Stimulated activated CD4-positive, alpha-beta T cell treated with anti-CD3 and anti-CD28 coated beads, Interleukin-12 subunit alpha, Interleukin-12 subunit beta, amount 100 ng/mL, for 48 hours (primary cell): ENCODE measurements around the gene MTUS2.
"Not testable (repeated sequence)": the region's sequence is repeated elsewhere in the genome, so short reads cannot be mapped to it uniquely, and the experiment has no call there.

Source experiments
- DNase-seq, 3 donors: peaks; one replicate each; pipeline ENCODE4 v3.0.0-alpha.2; 2020; ENCODE audit warnings: low read depth in 2 of 3, low spot score in 1 of 3

Gene MTUS2

GRCh38 chr13:29382021-29382420 is 561.9 kb downstream of the MTUS2 start:
- no peak for DNase-seq

GRCh38 chr13:29383476-29383875 is 563.3 kb downstream of the MTUS2 start:
- no peak for DNase-seq

GRCh38 chr13:29384466-29384865 is 564.3 kb downstream of the MTUS2 start:
- no peak for DNase-seq

- no peak for DNase-seq
Measured at GRCh38 chr13:29384871-29385270, 564.7 kb downstream of the MTUS2 start.

- no peak for DNase-seq
Measured at GRCh38 chr13:29386246-29386645, 566.1 kb downstream of the MTUS2 start.

GRCh38 chr13:29390598-29390997 is 570.5 kb downstream of the MTUS2 start:
- DNase-seq = not testable (repeated sequence)

GRCh38 chr13:29396446-29396845 is 576.3 kb downstream of the MTUS2 start:
- DNase-seq = no peak

GRCh38 chr13:29397265-29397664 is 577.1 kb downstream of the MTUS2 start:
- DNase-seq = no peak

- no peak for DNase-seq
Measured at GRCh38 chr13:29402166-29402636, 582.1 kb downstream of the MTUS2 start.

- no peak for DNase-seq
Measured at GRCh38 chr13:29405401-29405800, 585.3 kb downstream of the MTUS2 start.

- no peak for DNase-seq
Measured at GRCh38 chr13:29411481-29411880, 591.3 kb downstream of the MTUS2 start.

- DNase-seq = no peak
Measured at GRCh38 chr13:29418026-29418425, 597.9 kb downstream of the MTUS2 start.

- no peak for DNase-seq
Measured at GRCh38 chr13:29421118-29421517, 601.0 kb downstream of the MTUS2 start.

GRCh38 chr13:29422015-29422414 is 601.9 kb downstream of the MTUS2 start:
- no peak for DNase-seq

GRCh38 chr13:29423050-29423449 is 602.9 kb downstream of the MTUS2 start:
- DNase-seq = no peak

- DNase-seq = no peak
Measured at GRCh38 chr13:29427937-29428309, 607.8 kb downstream of the MTUS2 start.

GRCh38 chr13:29428310-29429181 is 608.4 kb downstream of the MTUS2 start:
- DNase-seq = no peak

GRCh38 chr13:29429286-29429900 is 609.3 kb downstream of the MTUS2 start:
- no peak for DNase-seq

- DNase-seq = no peak
Measured at GRCh38 chr13:29434217-29434945, 614.2 kb downstream of the MTUS2 start.

- DNase-seq = no peak
Measured at GRCh38 chr13:29435125-29435911, 615.2 kb downstream of the MTUS2 start.

GRCh38 chr13:29436291-29436690 is 616.2 kb downstream of the MTUS2 start:
- DNase-seq = no peak
